Fibroblast of skin of back (primary cell): ENCODE measurements around the gene COPZ2.
A peak's percentile ranks its signal among the peaks of the same experiment; 100 is the strongest.
"Not testable (repeated sequence)": the region's sequence is repeated elsewhere in the genome, so short reads cannot be mapped to it uniquely, and the experiment has no call there.

Experiments used
- DNase-seq: peaks from one replicate; pipeline ENCODE4 v3.0.0-alpha.2; 2013

COPZ2 gene

DNA sequence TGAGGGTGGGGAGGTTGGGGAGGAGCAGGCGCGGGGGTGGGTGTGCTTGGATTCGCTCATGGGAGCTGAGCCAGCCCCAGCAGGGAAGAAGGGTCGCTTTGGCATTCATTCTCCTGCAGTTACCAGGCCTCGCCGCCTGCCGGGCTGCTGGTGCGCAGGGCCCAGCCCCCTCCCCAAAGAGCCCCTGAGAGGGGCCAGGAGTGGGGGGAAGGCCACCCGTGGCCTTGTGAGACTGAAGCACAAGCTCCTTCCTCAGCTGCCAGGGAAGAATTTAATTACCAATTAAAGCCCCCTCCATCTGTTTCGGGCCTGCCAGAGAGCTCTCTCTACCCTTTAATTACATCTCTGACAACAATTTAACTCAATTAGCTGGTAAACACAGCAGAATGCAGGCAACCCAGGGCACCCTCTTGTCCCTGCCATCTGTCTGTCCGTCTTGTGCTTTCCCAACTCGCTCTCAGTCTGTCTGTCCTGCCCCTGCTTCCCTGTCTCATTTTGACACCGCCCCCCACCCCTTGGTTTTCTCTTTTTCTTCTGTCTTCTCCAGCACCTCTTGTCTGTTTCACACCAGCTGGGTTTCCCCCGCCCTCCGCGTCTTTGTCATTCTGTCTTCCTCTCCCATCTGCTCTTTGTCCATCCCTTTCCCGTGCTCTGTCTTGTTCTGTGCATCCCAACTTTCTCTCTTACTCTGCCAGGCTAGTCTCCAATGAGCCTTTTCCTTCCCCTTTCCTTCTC, 34.0 kb downstream of the COPZ2 start:
- DNase-seq: no peak

DNA sequence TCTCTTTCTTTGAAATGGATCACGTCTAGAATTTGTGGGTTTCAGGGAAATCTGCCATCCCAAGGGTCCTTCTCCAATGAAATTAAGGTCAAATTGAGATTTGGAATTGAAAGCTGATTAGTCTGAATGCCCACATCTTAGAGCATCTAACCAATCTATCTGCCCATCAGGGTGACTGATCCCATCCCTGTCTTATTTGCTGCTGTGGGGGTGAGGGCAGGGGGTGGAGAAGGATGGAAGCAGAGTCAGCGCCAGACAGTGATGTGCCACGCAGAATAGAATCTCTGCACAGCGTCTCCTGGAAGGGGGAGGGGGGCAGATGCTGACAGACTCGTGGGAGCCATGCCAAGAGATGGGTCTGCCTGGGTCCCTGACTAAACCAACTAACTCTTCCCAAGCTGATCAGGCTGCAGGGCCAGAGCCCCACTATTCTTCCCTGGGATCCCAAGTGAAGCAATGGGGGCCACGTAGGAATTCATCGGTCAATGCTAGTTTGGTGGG, 34.6 kb downstream of the COPZ2 start:
- DNase-seq: peak; percentile 67

DNA sequence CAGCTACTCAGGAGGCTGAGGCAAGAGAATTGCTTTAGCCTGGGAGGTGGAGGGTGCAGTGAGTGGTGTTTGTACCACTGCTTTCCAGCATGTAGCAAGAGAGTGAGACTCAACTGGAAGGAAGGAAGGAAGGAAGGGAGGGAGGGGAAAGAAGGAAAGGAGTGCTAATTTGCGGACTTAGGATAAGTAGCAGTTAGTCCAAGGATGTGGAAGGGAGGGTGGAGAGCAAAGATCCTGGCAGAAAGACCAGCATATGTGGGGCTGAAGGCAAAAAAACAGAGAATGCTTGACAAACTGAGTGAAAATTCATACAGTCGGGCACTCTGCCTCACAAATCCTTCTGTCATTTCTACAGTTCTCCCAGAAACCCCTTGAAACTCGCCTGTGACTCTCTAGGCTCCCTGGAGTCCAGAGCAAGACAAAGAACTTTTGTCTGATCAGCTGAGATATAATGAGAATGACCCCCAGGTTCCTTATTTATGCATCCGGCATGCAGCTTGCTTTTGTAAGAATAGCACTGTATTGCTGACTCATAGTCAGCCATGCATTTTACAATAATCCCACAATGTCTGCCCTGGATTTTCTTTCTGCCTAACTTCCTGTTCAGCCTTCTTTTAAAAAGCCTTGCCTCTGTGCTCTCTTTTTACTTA, 35.2 kb downstream of the COPZ2 start:
- peak; percentile 84 for DNase-seq

- not testable (repeated sequence) for DNase-seq
Observed at GRCh38 chr17:48001657-48002056, 35.9 kb downstream of the COPZ2 start.

GRCh38 chr17:48001197-48001596, 36.4 kb downstream of the COPZ2 start:
- DNase-seq: no peak

DNA sequence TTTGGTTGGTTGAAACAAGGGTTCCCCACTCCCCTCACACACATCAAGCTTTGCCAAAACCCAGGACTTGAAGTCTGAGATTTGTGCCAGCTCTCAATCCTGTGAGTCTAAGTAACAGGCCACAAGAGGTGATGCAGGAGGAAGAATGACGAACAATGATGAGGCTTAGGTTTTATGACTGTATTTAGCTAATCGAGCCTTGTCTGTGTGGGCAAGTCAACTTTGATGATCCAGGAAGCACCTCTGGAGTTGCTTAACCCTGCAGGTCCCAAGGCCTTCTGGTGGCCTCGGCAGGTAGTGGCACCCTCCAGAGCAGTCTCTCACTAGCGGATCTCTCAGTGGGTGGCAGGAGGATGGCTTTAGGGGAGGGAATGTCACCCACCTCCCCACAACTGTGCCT, 38.0 kb downstream of the COPZ2 start:
- no peak for DNase-seq

DNA sequence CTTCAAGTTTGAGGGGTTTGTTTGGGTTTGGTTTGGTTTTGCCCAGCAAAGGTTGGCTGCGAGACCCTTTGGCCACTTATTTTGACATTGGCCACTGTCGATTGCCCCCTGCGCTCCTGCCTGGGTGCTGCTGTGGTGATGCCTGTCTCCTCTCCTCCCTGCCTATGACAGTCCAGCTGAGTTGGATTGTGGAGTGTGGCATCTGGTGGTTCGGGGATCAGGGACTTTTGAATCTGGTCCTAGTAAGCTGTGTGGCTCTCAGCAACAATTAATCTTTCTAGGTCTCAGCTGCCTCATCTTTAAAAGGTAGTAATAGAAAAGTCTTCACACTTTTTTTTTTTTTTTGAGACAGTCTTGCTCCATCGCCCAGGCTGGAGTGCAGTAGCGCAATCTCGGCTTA, 39.6 kb downstream of the COPZ2 start:
- DNase-seq: no peak

DNA sequence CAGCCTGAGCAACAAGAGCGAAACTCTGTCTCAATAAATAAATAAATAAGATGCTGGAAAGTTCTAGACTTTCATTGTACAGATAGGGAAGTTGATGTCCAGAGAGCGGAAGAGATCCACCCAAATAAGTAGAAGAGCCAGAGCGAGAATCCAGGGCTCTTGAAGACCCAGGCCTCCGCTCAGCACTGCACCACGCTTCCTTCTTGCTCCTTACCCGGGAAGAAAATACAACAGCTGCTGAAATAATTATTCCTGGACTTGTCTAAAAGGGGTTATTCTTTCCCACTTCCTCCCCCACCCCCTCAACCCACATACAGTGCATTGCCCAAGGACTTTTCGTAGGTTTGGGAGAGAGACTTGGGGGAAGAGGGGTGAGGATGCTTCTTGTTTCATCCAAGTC, 40.0 kb downstream of the COPZ2 start:
- no peak for DNase-seq

DNA sequence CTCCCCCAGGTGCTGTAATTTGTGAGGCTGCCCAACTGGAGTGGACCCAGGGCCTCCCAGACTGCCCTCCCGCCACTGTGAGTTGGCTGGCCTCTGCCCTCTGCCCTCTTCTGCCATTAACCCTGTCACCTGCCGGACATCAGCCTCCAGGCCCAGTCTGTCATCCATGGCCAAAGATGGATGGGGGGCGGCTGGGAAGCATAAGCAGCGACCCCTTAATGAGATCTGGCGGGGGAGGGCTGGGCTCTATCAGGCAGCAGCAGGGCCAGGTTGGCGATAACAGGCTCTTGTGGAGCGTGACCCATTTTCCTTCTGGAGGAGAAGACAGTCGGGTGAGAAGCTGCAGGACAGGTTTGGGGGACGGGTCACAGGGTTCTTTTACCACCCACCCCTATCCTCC, 41.4 kb downstream of the COPZ2 start:
- DNase-seq: no peak

- DNase-seq: no peak
Observed at GRCh38 chr17:47995241-47995935, 42.2 kb downstream of the COPZ2 start.

DNA sequence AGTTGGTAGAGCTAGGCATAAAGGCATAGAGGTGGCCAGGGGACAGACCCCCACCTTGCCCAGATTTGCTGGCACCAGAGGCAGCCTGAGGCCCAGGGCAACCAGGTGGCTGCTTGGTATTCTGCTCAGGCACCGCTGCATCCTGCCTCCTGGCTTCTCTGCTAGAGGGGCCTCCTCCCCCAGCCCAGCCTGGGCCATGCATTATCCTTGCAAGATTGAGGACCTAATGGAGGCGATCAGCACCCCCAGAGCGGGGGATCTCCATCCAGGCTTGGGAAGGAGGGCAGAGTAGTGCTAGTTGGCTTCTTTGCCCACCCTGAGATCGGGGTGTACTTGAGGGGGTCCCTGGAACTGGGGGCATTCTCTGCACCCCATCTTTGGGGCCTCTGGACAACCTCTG, 42.9 kb downstream of the COPZ2 start:
- no peak for DNase-seq

DNA sequence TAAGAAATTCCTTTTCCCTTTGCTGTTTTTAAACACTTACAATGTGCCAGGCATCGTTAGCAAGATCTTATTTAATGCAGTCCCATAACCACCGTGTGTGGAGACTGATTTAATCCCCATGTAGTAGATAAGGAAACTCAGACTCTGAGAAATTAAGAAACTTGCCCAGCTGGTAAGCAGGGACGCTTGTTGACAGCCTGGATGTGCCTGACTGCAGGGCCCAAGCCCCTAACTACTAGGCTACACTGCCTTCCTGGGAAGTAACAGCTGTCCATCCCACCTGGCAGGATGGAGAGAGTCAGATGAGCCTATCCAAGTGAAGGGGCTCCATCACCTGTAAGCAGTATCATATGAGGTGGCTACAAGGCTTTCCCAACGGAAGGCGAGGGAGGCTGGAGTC, 43.6 kb downstream of the COPZ2 start:
- DNase-seq: no peak

- no peak for DNase-seq
Observed at GRCh38 chr17:47993031-47993564, 44.5 kb downstream of the COPZ2 start.

- DNase-seq: no peak
Observed at GRCh38 chr17:47992216-47992615, 45.4 kb downstream of the COPZ2 start.

DNA sequence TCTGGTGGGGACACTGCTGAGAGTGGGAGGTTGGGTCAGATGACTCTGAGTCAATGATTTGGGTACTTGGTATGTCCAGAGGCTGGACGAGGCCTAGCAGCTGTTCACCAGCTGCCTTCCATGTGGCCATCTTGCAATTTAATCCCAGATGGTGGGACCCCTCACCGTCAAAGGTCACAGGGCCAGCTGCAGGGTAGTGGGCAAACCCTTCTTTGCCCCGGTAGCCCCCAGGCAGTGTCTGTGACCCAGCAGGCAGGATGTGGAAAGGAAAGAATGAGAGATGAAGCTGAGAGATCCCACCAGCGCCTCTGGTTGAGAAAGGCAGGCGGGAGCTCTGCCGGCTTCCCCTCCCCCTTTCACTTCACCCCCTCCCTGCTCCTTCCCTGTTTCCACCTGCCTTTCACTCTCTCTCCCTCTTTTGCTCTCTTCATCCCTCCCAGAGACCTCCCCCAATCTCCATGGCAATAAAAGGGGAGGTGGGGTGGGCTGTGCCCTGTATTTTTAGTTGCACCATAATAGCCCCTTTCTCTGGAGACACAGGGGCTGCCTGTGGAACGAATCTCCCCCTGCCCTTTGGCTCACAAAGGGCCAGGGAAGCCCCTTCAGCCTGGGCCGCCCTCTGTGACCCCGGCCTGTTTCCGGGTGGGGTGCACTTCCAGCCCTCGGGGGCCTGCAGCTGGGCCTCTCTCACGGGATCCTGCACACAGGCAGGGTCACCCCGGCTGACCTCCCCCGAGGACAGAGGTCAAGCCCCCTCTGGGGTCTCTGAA, 46.5 kb downstream of the COPZ2 start:
- DNase-seq: no peak

- no peak for DNase-seq
Observed at GRCh38 chr17:47989700-47990099, 47.9 kb downstream of the COPZ2 start.

GRCh38 chr17:47989159-47989558, 48.4 kb downstream of the COPZ2 start:
- DNase-seq: no peak

DNA sequence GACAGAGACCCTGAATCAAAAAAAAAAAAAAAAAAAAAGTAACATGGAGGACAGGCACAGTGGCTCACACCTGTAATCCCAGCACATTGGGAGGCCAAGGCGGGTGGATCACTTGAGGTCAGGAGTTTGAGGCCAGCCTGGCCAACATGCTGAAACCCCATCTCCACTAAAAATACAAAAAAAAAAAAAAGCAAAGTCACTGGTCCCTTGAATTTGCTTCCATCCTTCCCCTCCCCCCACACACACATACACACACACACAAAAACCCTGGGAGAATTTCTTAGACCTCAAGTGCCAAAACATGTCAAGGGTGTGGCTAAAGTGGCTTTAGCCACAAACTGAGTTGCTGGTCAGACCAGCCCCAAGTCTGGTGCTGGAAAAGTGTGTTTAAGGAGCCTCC, 49.2 kb downstream of the COPZ2 start:
- DNase-seq: not testable (repeated sequence)

DNA sequence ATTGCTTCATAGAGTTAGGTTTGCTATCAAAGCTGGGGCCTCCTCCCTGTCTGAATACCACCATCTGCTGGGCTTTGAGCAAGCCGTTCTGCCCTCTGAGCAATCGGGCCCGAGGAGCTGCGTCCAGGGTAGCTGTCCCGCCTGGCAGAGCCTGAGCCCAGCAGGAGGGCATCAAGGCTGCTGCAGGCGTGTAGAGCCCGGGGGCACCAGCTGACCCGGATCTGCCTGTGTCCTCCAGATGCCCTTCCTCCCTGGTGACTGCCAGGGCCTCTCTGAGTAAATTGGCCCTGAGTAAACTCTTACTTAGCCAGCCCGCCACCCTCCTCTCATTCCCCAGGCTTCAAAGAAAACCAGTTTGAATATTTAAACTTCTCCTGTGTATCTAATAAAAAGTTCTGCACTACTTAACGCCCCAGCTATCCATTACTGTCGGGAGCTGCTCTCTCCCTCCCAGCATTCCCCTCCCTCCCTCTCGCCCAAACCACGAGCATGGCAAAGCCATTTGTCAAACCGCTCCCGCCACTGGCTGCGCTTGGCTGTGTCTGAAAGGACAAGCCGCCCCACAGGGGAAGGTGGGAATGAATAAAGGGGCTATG, 50.3 kb downstream of the COPZ2 start:
- peak; percentile 19 for DNase-seq

DNA sequence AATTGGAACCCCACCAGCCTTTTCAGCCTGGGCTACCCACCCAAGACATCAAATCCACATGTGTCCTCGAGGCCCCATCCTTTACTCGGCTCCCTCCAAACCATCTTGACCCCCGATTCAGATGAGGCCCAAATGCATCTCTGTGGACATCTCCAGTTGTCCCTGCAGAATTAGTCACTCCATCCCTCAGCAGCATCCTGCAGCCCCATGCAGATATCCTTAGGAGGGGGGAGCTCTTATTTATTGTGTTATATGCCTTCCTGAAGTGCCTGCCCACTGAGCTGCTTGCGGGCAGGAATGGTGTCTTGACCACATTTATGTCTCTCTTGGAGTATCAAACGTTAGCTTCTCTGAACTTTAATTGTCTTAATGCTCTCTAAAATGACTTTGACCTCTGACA, 51.1 kb downstream of the COPZ2 start:
- no peak for DNase-seq

DNA sequence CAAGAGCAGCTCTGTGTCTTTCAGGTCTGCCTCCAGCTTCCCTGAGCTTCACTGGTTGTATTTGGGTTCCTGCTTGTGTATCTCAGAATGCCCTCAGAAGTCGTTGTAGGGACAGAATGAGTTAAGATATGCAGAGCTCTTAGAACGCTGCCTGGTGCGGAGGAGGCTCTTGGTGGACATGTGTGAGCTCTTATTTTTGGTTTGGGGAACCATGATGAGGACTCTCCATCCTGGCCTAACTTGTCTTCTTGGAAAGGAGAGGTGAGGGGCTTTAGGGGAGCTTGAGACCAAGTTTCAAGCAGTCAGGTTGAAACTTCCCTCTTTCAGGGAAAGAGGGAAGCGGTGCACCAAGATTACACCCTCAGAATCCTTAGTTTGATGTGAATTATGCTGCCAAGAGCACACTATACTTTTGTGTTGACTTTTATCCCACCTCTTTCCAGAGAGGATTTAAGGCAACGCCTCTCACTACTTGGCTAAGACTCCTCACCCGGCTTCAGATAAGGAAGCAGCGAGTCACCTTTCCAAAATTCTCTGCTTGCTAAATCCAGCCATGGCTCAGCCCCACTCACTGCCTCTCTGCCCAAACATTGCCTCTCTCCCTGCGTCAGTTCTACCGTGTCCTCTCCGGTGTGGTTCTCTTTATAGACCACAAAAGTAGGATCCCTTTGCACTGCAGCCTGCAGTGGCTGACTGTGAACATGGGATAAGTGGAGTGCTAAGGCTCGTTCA, 53.9 kb downstream of the COPZ2 start:
- DNase-seq: no peak
